Astrocyte of the hippocampus (primary cell): ENCODE measurements around the gene ANGEL1.

Source experiments
- DNase-seq: peaks from one replicate; pipeline ENCODE4 v3.0.0; 2011; ENCODE audit warnings: low read depth, low spot score

Gene ANGEL1

GRCh38 chr14:76765461-76765931, 47.2 kb downstream of the ANGEL1 start:
- DNase-seq = no peak

GRCh38 chr14:76763096-76764041, 49.3 kb downstream of the ANGEL1 start:
- DNase-seq = no peak

- DNase-seq = no peak
Observed at GRCh38 chr14:76762411-76763095, 50.1 kb downstream of the ANGEL1 start.

- no peak for DNase-seq
Observed at GRCh38 chr14:76761960-76762410, 50.7 kb downstream of the ANGEL1 start.

- peak; percentile 88 for DNase-seq
Observed at GRCh38 chr14:76761136-76761959, 51.3 kb downstream of the ANGEL1 start, which contains the start of gene VASH1. TSS of gene VASH1 (plus strand) at chr14:76761468. CDS start at chr14:76762822, 1,354 bp downstream.

GRCh38 chr14:76760331-76761135, 52.1 kb downstream of the ANGEL1 start:
- DNase-seq = no peak

GRCh38 chr14:76759589-76759988, 53.1 kb downstream of the ANGEL1 start:
- no peak for DNase-seq

- no peak for DNase-seq
Observed at GRCh38 chr14:76756371-76756750, 56.3 kb downstream of the ANGEL1 start.

GRCh38 chr14:76755610-76756370, 56.9 kb downstream of the ANGEL1 start:
- DNase-seq = no peak

GRCh38 chr14:76754586-76754985, 58.1 kb downstream of the ANGEL1 start:
- DNase-seq = no peak

GRCh38 chr14:76753541-76754198, 59.0 kb downstream of the ANGEL1 start:
- DNase-seq = no peak

GRCh38 chr14:76752744-76753143, 59.9 kb downstream of the ANGEL1 start:
- no peak for DNase-seq

- DNase-seq = no peak
Observed at GRCh38 chr14:76742966-76743365, 69.7 kb downstream of the ANGEL1 start.

GRCh38 chr14:76742185-76742584, 70.5 kb downstream of the ANGEL1 start:
- no peak for DNase-seq

GRCh38 chr14:76741074-76741473, 71.6 kb downstream of the ANGEL1 start:
- no peak for DNase-seq
